ENCODE data around the gene NDRG4. TPM values are rescaled to one million over a fixed set of nuclear protein-coding genes. Genes with fewer than 3 reads are reported as not detected.

The NDRG4 gene
- total and polyA plus RNA-seq, 2 donors (not counting 3 experiments of a cell fraction or from before 2014, with no cell fraction given): 35.8 to 74.3 TPM

DNA sequence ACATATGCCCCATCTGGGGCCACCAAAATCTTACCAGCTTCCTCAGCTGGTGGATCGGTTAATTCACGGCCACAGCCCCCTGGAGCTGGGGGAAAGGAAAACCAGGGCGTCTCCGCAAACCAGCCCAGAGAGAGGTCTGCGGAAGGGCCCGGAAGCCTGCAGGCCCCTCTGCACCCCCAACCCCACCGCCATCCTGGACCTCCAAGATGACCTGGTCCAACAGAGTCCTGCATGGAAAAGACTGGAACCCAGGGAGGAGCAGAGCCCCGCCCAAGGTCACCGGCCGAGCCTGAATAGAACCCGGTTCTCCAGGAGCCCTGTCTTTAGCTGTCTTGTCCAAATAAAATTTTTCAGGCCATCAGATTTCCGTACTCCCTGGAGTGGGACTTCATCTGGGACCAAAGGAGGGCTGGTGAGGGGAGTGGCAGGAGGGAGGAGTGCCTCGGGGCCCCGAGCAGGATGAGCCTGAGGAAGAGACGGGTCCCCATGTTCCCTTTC, 37.4 kb upstream of the NDRG4 start:
- Histone ChIP-seq H2AFZ (ENCODE audit: low read depth, low read length) (no peak overlapping the region), H3K27ac (ENCODE audit: insufficient read depth, low read depth, low read length) (no peak overlapping the region), H3K27me3 (ENCODE audit: control insufficient read depth in 2 of 2, insufficient read depth in 2 of 2, low read length in 2 of 2) (peaks cover 2 to 15% of the 10 kb centered on the region in 2 experiments), H3K4me1 (ENCODE audit: control insufficient read depth, extremely low read depth, insufficient read depth, low read length) (peaks cover 14% of the 10 kb centered on the region), H4K20me1 (replicated peaks; ENCODE audit: control insufficient read depth, extremely low read depth, insufficient read depth, low read length) (no peaks in the 10 kb centered on the region), H3K4me2 (ENCODE audit: insufficient read depth, low read length) (no peak overlapping the region), H3K9me3 (replicated peaks; ENCODE audit: control insufficient read depth, insufficient read depth, low read length) (no peaks in the 10 kb centered on the region), H3K4me3 (replicated peaks in 1 of 3; ENCODE audit: insufficient read depth in 1 of 3, low read depth in 1 of 3, low read length in 3 of 3) (no peak overlapping the region), H3K9me1 (replicated peaks; ENCODE audit: control insufficient read depth, extremely low read depth, insufficient read depth, low read length) (no peaks in the 10 kb centered on the region), H3K36me3 (ENCODE audit: control insufficient read depth in 2 of 2, extremely low read depth in 1 of 2, insufficient read depth in 2 of 2, low read length in 2 of 2) (no peaks in the 10 kb centered on the region), H3K79me2 (ENCODE audit: control insufficient read depth, insufficient read depth, low read length) (no peaks in the 10 kb centered on the region), H3K9ac (replicated peaks; ENCODE audit: extremely low read depth, insufficient read depth, low read length) (no peak overlapping the region)
- CTCF ChIA-PET: interaction anchor here (1.2 to 1.6 kb wide), 2 partner anchors 25 to 126 kb away, joined by 6 read pairs; no protein-coding TSS in a partner anchor
- intact Hi-C loops (cut with micrococcal nuclease) (no loop called here), dilution Hi-C loops (cut with MboI; ENCODE audit: extremely low pct_ligation_motif_present, low sequenced_read_pairs) (no loop called here)
- no TSS peak for BruUV-seq (replicated peaks)
- FAIRE-seq (no peak), DNase-seq (ENCODE audit: low read depth, low spot score) (no peak)
- TF ChIP-seq GATA2 (IDR thresholded peaks at IDR 0.05; ENCODE audit: insufficient read depth, insufficient read length, low read depth, low read length) (no peak), EZH2 (IDR thresholded peaks at IDR 0.05; ENCODE audit: borderline replicate concordance, low read depth, low read length, severe bottlenecking) (no peak), POLR2AphosphoS5 (IDR thresholded peaks at IDR 0.05; ENCODE audit: insufficient read depth, low read depth, low read length) (no peak), FOS (IDR thresholded peaks at IDR 0.05; ENCODE audit: borderline replicate concordance, insufficient read depth, low read length) (no peak), JUN (IDR thresholded peaks at IDR 0.05; ENCODE audit: borderline replicate concordance, insufficient read depth, insufficient read length, low read depth) (no peak), MYC (IDR thresholded peaks at IDR 0.05; ENCODE audit: low read depth, low read length) (no peak), POLR2A (IDR thresholded peaks at IDR 0.05; ENCODE audit: low read depth, low read length) (no peak)
- TF ChIP-seq, protein P1, sequence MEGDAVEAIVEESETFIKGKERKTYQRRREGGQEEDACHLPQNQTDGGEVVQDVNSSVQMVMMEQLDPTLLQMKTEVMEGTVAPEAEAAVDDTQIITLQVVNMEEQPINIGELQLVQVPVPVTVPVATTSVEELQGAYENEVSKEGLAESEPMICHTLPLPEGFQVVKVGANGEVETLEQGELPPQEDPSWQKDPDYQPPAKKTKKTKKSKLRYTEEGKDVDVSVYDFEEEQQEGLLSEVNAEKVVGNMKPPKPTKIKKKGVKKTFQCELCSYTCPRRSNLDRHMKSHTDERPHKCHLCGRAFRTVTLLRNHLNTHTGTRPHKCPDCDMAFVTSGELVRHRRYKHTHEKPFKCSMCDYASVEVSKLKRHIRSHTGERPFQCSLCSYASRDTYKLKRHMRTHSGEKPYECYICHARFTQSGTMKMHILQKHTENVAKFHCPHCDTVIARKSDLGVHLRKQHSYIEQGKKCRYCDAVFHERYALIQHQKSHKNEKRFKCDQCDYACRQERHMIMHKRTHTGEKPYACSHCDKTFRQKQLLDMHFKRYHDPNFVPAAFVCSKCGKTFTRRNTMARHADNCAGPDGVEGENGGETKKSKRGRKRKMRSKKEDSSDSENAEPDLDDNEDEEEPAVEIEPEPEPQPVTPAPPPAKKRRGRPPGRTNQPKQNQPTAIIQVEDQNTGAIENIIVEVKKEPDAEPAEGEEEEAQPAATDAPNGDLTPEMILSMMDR (IDR thresholded peaks at IDR 0.05; ENCODE audit: extremely low read depth in 1 of 2, insufficient read depth in 1 of 2, low read depth in 1 of 2, low read length in 2 of 2): no peak
- TF ChIP-seq, protein P2, sequence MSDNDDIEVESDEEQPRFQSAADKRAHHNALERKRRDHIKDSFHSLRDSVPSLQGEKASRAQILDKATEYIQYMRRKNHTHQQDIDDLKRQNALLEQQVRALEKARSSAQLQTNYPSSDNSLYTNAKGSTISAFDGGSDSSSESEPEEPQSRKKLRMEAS (IDR thresholded peaks at IDR 0.05; ENCODE audit: insufficient read depth, insufficient read length): no peak
- POLR2A ChIA-PET: no interaction called here

All from endothelial cell of umbilical vein (primary cell).